ENCODE measurements around the gene ATG12.

The ATG12 gene

DNA sequence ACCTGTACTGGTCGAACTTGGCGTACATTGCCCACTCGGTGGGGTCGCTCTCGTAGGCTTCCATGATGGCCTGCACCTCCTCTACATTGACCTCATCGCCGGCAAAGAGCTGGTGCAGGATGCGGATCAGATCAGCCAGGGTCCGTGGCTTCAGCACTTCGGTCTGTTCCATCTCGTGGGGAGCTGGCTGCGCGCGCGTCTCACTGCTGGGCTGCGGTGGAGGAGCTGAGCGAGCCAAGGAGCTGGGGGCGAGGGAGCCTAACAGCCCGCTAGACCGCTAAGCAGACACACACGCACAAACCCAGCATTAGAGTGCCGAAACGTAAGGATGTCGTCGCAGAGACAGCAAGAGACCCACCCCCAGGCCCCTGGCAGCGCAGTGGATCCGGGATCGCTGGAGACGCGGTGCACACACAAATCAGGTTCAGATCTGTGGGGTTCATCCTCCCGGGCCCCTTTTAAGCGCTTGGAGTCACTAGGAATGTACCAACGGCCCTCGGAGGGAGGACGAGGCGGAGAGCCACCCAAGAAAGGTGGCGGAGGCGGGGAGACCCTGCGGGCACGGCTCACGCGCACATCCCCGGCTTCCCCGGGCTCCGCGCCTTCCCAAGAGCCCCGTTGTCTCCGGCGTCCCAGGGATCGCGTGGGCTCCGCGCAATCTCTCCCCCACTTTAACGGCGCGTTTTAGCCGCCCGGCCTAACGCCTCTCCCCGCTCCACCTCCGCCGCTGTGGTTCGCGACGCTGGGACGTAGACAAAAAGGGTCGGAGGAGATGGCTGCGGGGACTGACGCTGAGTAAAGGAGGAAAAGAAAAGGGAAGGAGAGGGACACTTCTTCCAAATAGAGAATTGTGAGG is 24.9 kb downstream of the ATG12 start, which contains the start of gene CDO1:
CDO1 (minus strand) TSS at position 434 of the 856 bp plus-strand sequence; CDS start at position 172, 262 bp downstream.
- TF ChIP-seq CTCF (conservative IDR thresholded peaks at IDR 0.05; ENCODE audit: control insufficient read depth, insufficient read depth, low read depth, low read length) = no peak
- H3K4me3 ChIP-seq (ENCODE audit: control insufficient read depth, low read depth, low read length) = peak within 1 kb of the TSS; percentile 73
- DNase-seq (ENCODE audit: low read depth) = peak; percentile 56

DNA sequence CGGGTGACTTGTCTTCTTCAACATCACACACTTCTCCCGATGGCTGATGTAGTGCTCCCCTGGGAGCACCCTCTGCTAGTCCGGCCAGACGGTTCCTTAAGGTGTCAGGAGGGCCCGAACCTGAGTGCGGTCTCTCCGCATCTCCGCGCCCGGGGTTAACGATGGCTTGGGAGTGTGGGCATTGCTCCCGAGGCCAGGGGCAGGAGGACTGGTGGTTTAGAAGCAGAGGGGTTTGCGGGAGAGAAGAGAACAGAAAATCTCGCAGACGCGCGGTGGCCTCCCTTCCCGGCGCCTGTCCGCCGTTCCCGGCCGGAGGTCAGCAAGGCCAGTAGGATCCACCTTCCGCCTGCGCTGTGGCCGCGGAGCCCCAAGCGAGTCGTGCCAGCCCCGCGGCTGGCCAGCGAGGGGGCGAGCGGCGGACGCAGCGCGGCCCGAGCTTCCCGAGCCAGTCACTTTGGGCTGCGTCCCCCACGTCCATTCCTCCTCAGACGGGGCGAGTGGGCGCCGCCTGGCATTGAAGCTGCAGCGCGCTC is 25.6 kb downstream of the ATG12 start:
- H3K4me3 ChIP-seq (ENCODE audit: control insufficient read depth, low read depth, low read length) = peak overlapping the region; percentile 73
- no peak for TF ChIP-seq CTCF (conservative IDR thresholded peaks at IDR 0.05; ENCODE audit: control insufficient read depth, insufficient read depth, low read depth, low read length)
- DNase-seq (ENCODE audit: low read depth) = peak; percentile 21

- DNase-seq (ENCODE audit: low read depth) = peak; percentile 59
- no peak for TF ChIP-seq CTCF (conservative IDR thresholded peaks at IDR 0.05; ENCODE audit: control insufficient read depth, insufficient read depth, low read depth, low read length)
- H3K4me3 ChIP-seq (ENCODE audit: control insufficient read depth, low read depth, low read length) = peak overlapping the region; percentile 73
Observed at GRCh38 chr5:115815006-115815692, 26.2 kb downstream of the ATG12 start.

- TF ChIP-seq CTCF (conservative IDR thresholded peaks at IDR 0.05; ENCODE audit: control insufficient read depth, insufficient read depth, low read depth, low read length) = no peak
- H3K4me3 ChIP-seq (ENCODE audit: control insufficient read depth, low read depth, low read length) = no peak overlapping the region
- DNase-seq (ENCODE audit: low read depth) = no peak
Observed at GRCh38 chr5:115813719-115814118, 27.6 kb downstream of the ATG12 start.

GRCh38 chr5:115812372-115812771 is 29.0 kb downstream of the ATG12 start:
- no peak for TF ChIP-seq CTCF (conservative IDR thresholded peaks at IDR 0.05; ENCODE audit: control insufficient read depth, insufficient read depth, low read depth, low read length)
- H3K4me3 ChIP-seq (ENCODE audit: control insufficient read depth, low read depth, low read length) = no peak overlapping the region
- no peak for DNase-seq (ENCODE audit: low read depth)

DNA sequence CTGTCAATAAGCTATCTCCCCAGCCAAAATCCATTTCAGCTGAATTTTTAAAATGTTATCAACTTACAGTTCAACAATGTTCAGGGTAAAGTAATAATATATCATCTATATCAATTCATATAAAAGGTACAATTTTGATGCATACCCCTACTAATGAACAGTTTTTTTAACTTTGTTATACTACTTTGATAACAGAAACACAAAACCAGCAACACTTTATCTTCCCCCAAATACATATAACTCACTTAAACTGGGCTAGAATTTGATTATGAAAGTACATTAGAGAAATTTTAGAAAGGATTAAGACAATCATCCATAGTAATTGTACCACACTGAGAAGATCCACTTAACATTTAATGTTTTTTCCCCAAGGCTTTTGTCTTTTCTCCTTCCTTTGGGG is 30.0 kb downstream of the ATG12 start:
- DNase-seq (ENCODE audit: low read depth) = no peak
- no peak for TF ChIP-seq CTCF (conservative IDR thresholded peaks at IDR 0.05; ENCODE audit: control insufficient read depth, insufficient read depth, low read depth, low read length)
- H3K4me3 ChIP-seq (ENCODE audit: control insufficient read depth, low read depth, low read length) = no peak overlapping the region

Measured in fibroblast of mammary gland (primary cell).